ENCODE data around the gene SEPHS2.

GRCh38 chr16:30456302-30456701, 10.6 kb upstream of the SEPHS2 start:
- TF ChIP-seq EZH2 (IDR thresholded peaks at IDR 0.05; ENCODE audit: low read depth, unreplicated experiment): no peak
- TF ChIP-seq, protein P1, sequence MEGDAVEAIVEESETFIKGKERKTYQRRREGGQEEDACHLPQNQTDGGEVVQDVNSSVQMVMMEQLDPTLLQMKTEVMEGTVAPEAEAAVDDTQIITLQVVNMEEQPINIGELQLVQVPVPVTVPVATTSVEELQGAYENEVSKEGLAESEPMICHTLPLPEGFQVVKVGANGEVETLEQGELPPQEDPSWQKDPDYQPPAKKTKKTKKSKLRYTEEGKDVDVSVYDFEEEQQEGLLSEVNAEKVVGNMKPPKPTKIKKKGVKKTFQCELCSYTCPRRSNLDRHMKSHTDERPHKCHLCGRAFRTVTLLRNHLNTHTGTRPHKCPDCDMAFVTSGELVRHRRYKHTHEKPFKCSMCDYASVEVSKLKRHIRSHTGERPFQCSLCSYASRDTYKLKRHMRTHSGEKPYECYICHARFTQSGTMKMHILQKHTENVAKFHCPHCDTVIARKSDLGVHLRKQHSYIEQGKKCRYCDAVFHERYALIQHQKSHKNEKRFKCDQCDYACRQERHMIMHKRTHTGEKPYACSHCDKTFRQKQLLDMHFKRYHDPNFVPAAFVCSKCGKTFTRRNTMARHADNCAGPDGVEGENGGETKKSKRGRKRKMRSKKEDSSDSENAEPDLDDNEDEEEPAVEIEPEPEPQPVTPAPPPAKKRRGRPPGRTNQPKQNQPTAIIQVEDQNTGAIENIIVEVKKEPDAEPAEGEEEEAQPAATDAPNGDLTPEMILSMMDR (conservative IDR thresholded peaks at IDR 0.05; ENCODE audit: low read depth in 2 of 2): no peak
- TF ChIP-seq POLR2AphosphoS5 (IDR thresholded peaks at IDR 0.05; ENCODE audit: low read depth): no peak
- TF ChIP-seq REST (IDR thresholded peaks at IDR 0.05; ENCODE audit: unreplicated experiment): no peak
- TF ChIP-seq EZH2phosphoT487 (IDR thresholded peaks at IDR 0.05; ENCODE audit: unreplicated experiment): no peak
- TF ChIP-seq STAT1 (IDR thresholded peaks at IDR 0.05; ENCODE audit: unreplicated experiment): no peak
